A172 (cell line): ENCODE data around the gene PLCG2. TPM values are rescaled to one million over a fixed set of nuclear protein-coding genes. Genes with fewer than 3 reads are reported as not detected.
"Not testable (repeated sequence)": the region's sequence is repeated elsewhere in the genome, so short reads cannot be mapped to it uniquely, and the experiment has no call there.

Experiments used
- DNase-seq: peaks from one replicate; pipeline ENCODE4 v3.0.0-alpha.2; 2015; ENCODE audit warnings: low spot score
- total RNA-seq: library from RNA; depleted of rRNA; stranded (reverse); fragments of >200 nt; shearing (Covaris generic); gene quantifications from 2 replicates; pipeline ENCODE4 v1.2.3, GENCODE V29; 2014

The PLCG2 gene
- total RNA-seq, 1 experiment from 2014 or later = 3.9 TPM

GRCh38 chr16:81790277-81790676 lies 11.2 kb downstream of the PLCG2 start:
- DNase-seq = no peak

- no peak for DNase-seq
These were observed 11.8 kb downstream of the PLCG2 start for GRCh38 chr16:81790830-81791435.

- no peak for DNase-seq
These were observed 13.7 kb downstream of the PLCG2 start for GRCh38 chr16:81792828-81793227.

- DNase-seq = no peak
These were observed 16.1 kb downstream of the PLCG2 start for GRCh38 chr16:81795193-81795592.

GRCh38 chr16:81796035-81796434 lies 16.9 kb downstream of the PLCG2 start:
- no peak for DNase-seq

GRCh38 chr16:81796583-81797346 lies 17.7 kb downstream of the PLCG2 start:
- no peak for DNase-seq

GRCh38 chr16:81797443-81797842 lies 18.4 kb downstream of the PLCG2 start:
- DNase-seq = no peak

GRCh38 chr16:81798311-81799137 lies 19.4 kb downstream of the PLCG2 start:
- no peak for DNase-seq

- DNase-seq = no peak
These were observed 20.0 kb downstream of the PLCG2 start for GRCh38 chr16:81799138-81799504.

GRCh38 chr16:81801724-81802123 lies 22.6 kb downstream of the PLCG2 start:
- DNase-seq = not testable (repeated sequence)

GRCh38 chr16:81803332-81803731 lies 24.2 kb downstream of the PLCG2 start:
- DNase-seq = no peak

- DNase-seq = no peak
These were observed 25.1 kb downstream of the PLCG2 start for GRCh38 chr16:81804134-81804610.

- no peak for DNase-seq
These were observed 27.6 kb downstream of the PLCG2 start for GRCh38 chr16:81806696-81807095.

GRCh38 chr16:81807767-81808358 lies 28.8 kb downstream of the PLCG2 start:
- no peak for DNase-seq

GRCh38 chr16:81808933-81809480 lies 29.9 kb downstream of the PLCG2 start:
- DNase-seq = no peak

GRCh38 chr16:81809567-81809966 lies 30.5 kb downstream of the PLCG2 start:
- no peak for DNase-seq

- no peak for DNase-seq
These were observed 31.3 kb downstream of the PLCG2 start for GRCh38 chr16:81810361-81810760.

GRCh38 chr16:81810894-81811538 lies 31.9 kb downstream of the PLCG2 start:
- no peak for DNase-seq

GRCh38 chr16:81813648-81814047 lies 34.6 kb downstream of the PLCG2 start:
- no peak for DNase-seq

GRCh38 chr16:81814751-81815428 lies 35.8 kb downstream of the PLCG2 start:
- no peak for DNase-seq

GRCh38 chr16:81815429-81815766 lies 36.3 kb downstream of the PLCG2 start:
- DNase-seq = no peak
